Left renal cortex interstitium (tissue), 4 donors: Measurements from ENCODE around the gene KTN1. TPM values are rescaled to one million over a fixed set of nuclear protein-coding genes. Genes with fewer than 3 reads are reported as not detected.

ENCODE experiments used
- polyA plus RNA-seq, 4 donors: library from polyadenylated mRNA; unstranded; fragments of 120-200 nt; gene quantifications; one replicate each; pipeline ENCODE4 v1.2.1, GENCODE V29; 2013; ENCODE audit not compliant: insufficient read length in 4 of 4

Gene KTN1
- polyA plus RNA-seq, 4 donors = 176 to 234 (median 206) TPM

Other genes with a start within 250 kb of the KTN1 start
- gene ATG14, start 168.4 kb upstream of the KTN1 start, polyA plus RNA-seq = 10 to 100 TPM; 17.9 to 24.8 (median 20.5) TPM
- under 1 TPM in 2 of 4 donors, not detected in 2; 0.08 to 0.11 TPM for gene TBPL2, start 139.6 kb upstream of the KTN1 start, polyA plus RNA-seq